Neural cell (in vitro differentiated cells): Measurements from ENCODE around the gene RASGEF1C.

Experiments used
- EZH2 ChIP-seq: fragments of 200-600, 300-800 bp; shearing (Covaris generic), sonication (generic); IDR thresholded peaks from 2 replicates; pipeline ENCODE4 v1.6.1; 2014; ENCODE audit warnings: antibody characterized with exemption, low read length, borderline replicate concordance, mild to moderate bottlenecking; ENCODE audit not compliant: insufficient read depth, poor library complexity, severe bottlenecking
- POLR2AphosphoS5 ChIP-seq: IDR thresholded peaks from 2 replicates; pipeline ENCODE4 v1.6.1; 2012
- RAD21 ChIP-seq: fragments of 450-650 bp; conservative IDR thresholded peaks from 2 replicates; pipeline ENCODE4 v1.6.1; 2014; ENCODE audit warnings: antibody characterized with exemption, mild to moderate bottlenecking, moderate library complexity
- TAF1 ChIP-seq: IDR thresholded peaks from 2 replicates; pipeline ENCODE4 v1.6.1; 2012; ENCODE audit warnings: low read depth
- TF ChIP-seq, protein P1 (sequence below): fragments of 450-650 bp; IDR thresholded peaks from 2 replicates; pipeline ENCODE4 v1.5.1; 2014; ENCODE audit warnings: antibody characterized with exemption, mild to moderate bottlenecking, moderate library complexity; ENCODE audit not compliant: poor library complexity, severe bottlenecking

DNA sequence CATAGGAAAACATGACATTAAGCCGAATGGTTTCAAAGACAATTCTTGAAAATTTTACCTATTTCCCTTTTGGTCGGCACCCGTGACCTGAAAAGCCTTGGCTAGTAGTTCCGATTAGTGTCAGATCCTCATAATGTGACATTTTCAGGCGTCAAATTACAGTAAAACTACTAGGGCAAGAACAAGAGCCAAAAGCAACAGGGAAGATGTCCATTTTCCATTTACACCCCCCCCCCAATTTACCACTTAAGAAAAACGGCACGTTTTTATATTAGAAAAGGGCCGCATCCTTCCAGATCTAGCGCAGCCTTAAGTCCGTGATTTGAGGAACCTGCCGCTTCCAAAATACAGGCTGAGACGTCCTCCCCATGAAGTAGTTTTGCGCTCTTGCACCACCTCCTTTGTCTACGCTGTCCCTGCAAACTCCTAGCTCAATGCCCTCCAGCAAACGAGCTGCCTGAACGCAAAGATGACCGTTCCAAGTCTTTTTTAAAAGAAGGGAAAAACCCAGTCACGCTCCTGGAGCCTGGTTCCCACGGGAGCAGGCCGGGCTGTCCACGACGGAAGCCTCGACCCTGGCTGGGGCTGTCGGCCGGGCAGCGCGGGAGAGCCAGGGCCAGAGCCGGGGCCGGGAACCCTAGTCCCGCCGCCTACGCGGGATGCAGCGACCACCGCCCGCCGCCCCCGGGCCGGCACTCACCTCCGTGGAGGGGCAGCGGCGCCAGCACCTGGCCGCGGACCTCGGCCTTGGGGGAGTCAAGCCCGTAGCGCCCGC lies 138.1 kb downstream of the RASGEF1C start:
- TF ChIP-seq, protein P1, sequence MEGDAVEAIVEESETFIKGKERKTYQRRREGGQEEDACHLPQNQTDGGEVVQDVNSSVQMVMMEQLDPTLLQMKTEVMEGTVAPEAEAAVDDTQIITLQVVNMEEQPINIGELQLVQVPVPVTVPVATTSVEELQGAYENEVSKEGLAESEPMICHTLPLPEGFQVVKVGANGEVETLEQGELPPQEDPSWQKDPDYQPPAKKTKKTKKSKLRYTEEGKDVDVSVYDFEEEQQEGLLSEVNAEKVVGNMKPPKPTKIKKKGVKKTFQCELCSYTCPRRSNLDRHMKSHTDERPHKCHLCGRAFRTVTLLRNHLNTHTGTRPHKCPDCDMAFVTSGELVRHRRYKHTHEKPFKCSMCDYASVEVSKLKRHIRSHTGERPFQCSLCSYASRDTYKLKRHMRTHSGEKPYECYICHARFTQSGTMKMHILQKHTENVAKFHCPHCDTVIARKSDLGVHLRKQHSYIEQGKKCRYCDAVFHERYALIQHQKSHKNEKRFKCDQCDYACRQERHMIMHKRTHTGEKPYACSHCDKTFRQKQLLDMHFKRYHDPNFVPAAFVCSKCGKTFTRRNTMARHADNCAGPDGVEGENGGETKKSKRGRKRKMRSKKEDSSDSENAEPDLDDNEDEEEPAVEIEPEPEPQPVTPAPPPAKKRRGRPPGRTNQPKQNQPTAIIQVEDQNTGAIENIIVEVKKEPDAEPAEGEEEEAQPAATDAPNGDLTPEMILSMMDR, result no peak
- TF ChIP-seq EZH2 (no peak), POLR2AphosphoS5 (peak; percentile 11), TAF1 (no peak), RAD21 (no peak)
